Measurements from ENCODE around the gene FLVCR2.

FLVCR2 gene, protein sequence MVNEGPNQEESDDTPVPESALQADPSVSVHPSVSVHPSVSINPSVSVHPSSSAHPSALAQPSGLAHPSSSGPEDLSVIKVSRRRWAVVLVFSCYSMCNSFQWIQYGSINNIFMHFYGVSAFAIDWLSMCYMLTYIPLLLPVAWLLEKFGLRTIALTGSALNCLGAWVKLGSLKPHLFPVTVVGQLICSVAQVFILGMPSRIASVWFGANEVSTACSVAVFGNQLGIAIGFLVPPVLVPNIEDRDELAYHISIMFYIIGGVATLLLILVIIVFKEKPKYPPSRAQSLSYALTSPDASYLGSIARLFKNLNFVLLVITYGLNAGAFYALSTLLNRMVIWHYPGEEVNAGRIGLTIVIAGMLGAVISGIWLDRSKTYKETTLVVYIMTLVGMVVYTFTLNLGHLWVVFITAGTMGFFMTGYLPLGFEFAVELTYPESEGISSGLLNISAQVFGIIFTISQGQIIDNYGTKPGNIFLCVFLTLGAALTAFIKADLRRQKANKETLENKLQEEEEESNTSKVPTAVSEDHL

DNA sequence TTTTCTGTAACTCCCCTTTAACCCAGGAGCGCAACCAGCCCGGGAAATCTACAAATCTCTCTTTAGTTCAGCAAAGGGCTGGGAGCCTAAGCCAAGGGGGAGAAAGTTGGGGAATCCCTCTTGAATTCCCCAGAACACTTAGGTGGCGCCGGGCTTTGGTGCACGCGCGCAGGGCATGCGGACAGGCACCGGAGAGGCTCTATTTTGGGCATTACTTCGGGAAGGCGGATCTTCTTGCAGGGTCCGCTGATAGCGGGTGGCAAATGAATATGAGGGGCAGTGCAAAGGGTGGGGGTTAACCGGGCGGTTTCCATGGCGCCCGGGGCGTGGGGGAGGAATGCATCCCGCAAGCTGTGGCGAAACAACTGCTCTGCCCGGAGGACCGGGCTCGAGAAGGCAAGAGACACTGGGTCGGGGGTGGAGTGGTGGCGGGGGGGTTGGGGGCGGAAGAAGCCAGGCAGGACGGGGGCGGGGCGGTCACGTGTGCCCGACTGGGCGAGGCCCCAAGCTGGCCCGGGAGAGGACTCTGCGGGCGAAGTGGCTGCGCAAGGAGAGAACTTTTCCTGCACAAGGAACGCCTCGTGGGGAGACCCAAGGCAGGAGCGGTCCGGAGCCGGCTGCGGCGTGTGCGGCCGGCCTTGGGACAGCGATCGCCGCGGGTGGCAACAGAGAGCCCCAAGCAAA, at the start of gene FLVCR2:
Gene FLVCR2, plus strand, starts transcription at position 519 of the 684 bp plus-strand sequence. CDS start 353 bp downstream, outside the sequence.
- DNase-seq, result no peak

DNA sequence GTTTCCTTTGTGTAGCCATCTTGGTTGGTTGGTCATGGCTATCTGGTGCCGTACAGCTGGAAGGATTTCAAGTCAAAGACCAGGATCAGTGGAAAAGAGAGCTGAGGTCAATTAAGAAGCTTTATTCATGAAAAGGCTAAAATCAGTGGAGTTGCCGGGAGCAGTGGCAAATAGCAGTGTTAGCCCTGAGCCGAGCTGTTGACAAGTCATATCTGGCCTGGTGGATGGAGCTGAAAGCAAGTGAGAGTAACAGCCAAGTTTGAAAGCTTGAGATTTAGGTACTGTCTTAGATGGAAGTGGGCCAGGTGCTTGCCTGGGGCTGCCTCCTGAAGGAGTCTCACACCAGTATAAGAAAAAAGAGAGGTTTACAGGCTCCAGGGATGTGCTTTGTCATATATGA, 47.2 kb upstream of the FLVCR2 start:
- DNase-seq, result no peak

DNA sequence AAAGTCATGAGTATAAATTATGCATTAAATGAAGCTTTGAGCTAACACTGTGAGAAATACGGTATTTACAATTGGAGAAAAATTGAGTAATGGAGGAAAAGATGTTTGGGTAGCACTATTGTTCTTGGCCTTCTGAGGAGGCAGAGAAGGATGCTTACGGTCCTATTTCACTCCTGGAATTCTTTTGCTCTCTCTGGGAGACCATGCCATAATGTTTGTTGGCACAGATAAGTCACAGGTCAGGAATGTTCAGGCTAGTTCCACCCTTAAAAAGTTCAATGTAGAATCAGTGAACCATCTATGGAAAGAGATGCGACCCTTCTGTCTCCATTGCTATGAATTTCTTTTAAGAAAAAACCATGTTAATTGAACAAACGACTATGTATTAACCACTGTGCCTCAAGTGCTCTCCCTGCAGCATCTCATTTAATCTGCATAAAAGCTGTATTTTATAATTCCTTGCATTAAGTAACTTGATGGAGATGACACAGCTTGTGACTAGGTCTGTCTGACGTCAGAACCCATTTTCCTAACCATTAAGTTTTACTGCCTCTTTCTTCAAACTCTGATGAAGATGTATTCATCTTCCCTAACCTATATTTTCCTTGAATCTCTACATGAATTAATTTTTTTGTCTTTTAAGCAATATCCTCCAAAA, 46.6 kb upstream of the FLVCR2 start:
- DNase-seq, result no peak

DNA sequence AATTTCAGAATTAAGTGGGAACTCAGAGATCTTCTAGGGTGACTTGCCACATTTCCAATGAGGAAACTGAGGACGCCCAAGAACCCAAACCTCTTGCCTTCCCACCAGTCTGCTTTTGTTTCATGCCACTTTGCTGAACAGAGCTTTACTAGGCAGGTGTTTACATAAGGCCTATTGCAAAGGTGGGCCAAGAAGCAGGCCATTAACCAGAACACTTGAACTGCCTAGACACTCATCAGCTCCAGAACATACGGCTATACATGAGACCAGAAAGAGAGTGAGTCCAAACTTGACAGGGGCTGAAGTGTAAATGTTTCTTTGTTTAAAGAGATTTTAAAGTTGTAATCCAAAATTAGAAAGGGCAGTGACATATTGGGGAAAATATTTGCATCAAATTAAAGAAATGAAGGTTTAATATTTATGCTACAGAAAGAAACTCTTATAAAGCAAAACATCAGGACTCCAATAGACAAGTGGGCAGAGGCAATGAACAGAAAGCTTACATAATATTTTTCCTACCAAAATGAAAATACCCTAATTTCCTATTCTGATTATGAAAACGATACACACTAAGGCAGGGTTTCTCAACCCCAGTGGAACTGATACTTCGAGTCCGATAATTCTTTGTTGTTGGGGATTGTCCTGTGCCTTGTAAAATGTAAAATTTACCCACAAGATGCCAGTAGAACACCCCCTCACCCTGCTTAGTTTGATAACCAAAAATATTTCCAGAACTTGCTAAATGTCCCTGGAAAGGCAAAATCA, 44.4 kb upstream of the FLVCR2 start:
- no peak for DNase-seq

DNA sequence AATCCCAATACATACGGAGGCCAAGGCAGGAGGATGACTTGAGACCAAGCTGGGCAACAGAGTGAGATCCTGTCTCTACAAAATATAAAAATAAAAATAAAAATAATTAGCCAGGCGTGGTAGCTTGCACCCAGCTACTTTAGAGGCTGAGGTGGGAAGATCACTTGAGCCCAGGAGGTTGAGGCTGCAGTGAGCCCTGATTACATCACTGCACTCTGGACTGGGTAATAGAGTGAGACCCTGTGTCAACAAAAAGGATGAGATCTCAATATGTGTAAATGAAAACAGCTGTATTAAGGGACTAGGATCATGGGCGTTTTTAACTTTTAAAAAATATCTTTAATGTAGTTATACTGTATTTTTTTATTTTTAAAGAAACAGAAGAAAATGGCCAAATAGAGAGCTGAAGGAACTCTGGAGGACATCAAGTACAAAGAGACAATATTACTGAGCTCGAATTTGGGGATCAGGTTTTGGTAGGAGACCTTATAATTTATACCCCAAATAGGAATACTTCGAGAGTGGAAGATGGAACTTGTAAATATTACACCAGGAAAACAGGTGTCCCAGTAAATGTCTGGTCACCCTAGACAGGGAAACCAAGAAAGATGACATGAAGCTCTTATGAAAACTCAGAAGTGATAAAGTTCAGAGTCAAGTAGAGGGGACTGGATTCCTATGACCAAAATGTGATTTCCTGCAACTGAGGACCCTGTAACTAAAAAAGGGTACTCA, 43.1 kb upstream of the FLVCR2 start:
- no peak for DNase-seq

DNA sequence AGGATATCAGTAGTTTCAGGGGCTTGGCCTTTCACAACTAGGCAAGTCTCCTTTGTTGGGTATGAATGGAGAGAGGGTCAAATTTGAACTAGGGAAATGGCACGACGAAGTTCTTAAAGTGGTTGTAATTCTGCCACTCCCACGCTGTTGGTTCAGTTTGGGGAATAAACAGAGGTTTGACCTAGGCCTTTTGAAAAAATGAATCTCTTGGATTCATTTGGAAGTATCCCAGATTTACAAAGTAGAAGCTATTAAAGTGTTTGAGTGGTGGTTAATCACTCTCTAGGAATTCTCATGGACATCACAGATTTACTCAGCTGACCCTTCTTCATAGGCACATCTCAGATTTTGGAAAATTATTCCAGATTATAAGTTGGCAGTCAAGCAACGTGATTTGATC, 41.3 kb upstream of the FLVCR2 start:
- DNase-seq, result no peak

DNA sequence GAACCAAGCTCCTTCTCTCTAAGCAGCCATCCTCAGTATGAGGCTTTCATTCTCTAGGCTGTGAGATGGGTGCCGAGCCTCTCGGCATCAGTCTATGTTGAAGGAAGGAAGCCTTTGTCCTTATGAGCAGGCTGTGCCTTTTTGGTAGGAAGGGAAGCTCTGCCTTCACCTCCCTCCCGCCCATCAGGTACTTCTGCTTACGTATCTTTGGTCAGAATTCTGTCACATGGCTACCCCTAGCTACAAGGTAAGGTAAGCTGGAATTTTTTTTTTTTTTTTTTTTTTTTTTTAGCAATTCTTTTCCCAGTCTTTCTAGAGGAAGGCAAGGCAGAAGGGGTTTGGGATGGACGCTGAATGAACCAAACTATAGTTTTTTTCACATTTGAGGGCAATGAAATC, 39.3 kb upstream of the FLVCR2 start:
- no peak for DNase-seq

DNA sequence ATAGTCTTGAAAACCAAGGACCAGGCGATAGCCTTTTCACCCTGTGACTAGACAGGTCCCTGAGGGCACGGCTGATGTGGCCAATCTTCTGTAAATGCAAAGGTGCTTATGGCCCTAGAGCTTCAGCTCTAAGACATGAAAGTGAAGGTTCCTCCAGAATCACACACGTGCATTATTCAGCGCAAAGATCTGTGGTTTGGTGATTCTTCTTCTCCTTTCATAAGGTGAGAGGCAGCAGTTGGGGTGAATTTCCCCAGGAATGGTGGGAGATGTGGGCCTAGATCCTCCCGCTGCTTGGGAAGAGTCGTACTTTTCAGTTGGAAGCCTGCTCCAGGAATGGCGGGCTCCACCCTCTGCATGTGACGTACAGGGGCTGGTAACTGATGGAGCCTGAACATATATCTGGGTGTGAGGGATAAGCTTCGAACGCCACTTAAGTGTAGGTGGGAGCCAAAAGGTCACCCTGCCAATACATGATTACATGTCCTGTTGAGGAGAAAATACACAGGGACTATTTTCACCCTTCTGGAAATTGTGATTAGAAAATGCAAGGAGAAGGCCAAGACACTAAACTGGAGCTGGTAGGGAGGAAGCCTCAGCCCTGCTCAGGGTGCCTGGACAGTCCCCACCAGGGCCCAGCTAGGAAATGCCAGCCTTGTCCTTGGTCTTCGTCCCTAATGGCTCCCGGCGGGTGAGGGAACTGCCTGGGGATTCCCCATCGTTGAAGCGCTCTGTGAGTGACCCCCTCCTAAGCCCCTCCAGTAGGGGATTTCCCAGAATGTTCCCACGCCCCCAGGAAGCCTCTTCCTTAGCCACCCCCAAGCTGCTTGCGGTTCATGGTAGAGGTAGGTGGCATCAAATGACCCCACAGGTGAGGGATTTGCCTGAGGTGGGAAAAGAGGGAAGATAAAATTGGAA, 38.6 kb upstream of the FLVCR2 start:
- no peak for DNase-seq

DNA sequence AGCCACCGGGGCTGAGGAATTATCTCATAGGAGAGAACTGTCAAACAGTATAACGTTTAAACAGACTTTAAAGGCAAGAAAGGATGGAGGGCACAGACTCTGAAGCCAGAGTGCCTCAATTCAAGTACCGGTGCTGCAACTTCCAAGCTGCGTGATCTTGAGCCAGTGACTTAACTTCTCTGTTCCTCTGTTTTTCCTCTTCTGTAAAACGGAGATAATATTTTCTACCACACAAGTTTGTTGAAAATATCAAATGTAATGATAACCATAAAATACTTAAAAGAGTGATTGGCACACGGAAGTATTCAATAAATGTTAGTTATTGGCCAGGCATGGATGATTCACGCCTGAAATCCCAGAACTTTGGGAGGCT, 38.0 kb upstream of the FLVCR2 start:
- DNase-seq, result no peak

DNA sequence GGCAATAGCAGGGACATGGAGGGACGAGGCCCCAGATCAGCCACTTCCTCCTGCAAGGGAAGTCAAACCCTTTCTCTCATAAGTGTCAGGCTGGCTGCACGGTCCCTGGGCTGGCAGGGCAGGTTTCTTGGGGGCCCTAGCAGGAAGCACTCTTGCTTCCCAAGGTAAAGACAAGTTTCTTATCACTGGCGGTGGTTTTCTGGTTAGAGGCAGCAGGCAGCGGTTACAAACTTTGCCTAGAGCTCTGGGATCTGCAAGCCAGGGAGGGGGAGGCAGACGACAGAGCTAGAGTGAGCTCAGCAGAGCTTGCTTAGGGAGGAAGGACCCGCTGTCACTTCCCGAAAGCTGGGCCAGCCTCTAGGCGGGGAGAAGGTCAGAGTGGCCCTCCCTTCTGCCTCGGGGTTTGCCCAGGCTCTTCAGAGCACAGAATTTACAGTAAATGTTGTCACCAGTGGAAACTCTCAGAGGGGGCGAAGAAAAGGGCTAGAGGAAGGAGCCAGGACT, 35.8 kb upstream of the FLVCR2 start:
- no peak for DNase-seq

DNA sequence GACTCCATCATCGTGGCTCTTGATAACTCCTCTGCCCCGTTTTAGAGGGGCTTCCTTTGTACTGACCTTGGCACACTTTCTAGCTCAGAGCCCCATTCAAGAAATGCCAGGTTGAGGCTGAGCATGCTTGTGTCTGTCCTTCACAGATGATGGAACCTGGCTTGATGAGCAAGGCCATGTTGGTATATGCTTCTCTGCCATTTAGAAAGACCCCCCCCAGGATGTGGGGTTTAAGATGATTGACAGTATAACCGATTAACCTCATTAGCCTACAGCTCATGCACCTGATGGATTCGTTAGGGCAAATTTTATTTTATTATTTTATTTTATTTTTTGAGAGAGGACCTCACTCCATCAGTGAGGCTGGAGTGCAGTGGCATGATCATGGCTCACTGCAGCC, 35.2 kb upstream of the FLVCR2 start:
- no peak for DNase-seq

DNA sequence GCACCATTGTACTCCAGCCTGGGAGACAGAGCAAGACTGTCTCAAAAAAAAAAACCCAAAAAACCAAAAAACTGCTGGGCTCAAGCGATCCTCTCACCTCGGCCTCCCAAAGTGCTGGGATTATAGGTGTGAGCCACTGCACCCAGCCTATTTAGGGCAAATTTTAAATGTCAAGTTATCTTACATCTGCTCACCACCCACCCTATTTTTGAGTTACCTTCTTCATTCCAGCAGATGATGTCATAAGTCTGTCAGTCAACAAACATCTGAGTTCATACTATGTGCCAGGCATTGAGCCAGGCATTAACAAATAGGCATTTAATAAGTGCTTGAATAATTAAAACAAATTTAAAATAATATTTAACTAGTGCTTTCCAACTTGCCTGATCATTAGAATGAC, 34.6 kb upstream of the FLVCR2 start:
- no peak for DNase-seq

DNA sequence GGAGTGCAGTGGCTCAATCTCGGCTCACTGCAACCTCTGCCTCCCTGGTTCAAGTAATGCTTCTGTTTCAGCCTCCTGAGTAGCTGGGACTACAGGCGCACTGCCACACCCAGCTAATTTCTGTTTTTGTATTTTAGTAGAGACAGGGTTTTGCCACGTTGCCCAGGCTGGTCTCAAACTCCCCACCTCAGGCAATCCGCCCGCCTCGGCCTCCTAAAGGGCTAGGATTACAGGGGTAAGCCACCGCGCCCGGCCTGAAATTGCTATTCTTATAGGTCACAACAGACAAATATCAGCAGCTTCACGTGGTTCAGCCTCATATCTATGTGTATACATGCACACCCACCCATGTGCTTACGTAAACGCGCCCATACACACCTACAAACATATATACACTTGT, 32.5 kb upstream of the FLVCR2 start:
- no peak for DNase-seq

DNA sequence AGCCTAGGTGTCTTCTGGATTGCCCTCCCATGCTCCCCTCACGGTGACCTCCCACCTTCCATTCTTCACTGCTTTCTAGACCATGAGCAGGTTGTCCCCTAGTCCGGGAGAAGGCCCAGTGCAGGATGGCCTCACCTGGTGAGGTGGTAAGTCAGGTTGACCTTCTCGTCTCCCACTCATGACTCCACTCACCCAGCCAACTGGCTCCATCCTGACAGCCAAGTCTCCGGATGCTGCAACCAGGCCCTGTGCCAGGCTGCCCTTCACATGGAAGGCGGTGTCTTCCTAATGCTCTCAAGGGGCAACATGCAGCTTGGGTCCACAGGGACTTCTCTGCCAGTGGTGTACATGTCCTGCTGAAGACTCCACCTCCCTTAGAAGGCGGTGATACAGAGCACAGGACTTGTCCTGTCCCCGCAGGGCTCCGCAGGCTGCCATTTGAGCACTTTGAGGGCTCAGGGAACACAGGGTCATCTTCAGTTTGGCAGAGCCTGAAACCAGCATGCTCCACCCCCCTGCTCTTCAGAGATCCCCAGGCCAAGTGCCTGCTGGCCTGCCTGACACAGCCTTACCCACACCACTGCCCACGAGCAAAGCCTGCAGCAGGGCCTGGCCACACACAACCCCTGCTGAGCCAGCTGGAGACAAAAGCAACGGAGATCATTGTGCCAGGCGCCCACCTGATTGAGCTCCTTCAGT, 30.7 kb upstream of the FLVCR2 start:
- DNase-seq, result no peak

DNA sequence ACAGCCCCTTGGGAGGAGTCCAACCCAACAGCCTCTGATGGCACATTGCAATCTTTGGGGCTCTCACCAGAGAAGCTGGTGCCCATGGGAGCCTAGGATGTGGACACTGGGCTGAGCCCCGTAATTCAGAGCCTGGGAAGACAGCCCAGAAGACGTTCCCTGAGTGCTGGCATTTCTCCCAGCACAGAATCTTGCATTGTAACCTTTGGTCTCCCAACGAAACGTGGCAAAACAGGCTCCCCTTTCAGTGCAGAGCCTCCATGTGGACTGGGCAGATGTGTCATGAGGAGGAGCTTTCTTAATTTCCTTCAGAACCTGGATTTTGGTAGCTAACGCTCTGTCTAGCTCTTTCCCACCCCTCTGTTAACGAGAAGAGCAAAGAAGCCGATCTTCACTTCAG, 29.9 kb upstream of the FLVCR2 start:
- no peak for DNase-seq

DNA sequence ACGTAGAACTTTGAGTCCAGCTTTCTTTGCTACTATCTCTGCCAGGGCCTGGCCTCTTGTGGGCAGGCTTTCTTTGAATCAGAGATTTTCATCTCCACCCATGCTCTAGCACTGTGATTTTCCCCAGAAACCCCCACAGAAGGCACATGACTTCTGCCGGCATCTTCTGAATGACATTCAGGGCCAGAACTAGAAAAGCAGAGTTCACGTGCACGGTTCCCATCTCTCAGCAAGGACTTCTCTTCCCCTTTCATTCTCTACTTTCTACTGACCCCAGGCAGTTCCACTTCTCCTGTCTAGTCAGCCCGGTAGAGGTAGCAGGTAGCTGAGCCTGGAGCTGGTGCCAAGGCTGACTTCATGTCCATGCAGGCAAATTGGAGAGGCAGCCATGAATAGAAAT, 29.3 kb upstream of the FLVCR2 start:
- no peak for DNase-seq

DNA sequence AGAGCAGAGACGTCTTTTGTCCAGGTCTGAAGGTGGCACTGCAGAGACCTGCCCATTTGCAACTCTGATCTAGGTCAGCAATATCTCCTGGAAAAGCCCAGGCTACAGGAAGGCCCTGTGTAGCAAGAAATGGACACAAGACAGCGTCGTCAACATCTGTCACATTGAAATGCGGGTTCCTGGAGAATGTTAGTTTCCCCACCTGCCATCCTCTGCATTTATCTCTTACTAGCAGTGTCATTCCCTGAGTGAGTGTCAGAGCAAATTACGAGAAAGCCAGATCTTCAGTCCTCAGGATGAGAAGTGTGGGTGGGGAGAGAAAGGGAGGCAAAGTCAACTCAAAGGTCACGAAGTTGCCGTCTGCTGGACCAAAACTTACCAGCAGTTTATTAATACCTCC, 27.4 kb upstream of the FLVCR2 start:
- no peak for DNase-seq

DNA sequence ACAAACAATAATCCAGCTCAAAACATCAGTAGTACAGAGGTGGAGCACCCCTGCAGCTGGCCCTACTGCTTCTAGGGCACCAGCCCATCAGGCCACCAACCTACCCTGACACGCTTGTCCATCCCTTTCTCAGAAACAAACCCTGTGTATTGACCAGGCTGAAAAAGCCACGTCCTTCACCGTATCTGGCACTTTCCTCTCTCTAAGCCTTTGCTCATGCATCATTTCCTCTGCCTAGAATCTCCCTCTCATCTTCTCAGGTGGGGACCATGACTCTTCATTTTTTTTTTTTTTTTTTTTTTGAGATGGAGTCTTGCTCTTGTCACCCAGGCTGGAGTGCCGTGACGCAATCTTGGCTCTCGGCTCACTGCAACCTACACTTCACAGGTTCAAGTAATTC, 25.3 kb upstream of the FLVCR2 start:
- no peak for DNase-seq

DNA sequence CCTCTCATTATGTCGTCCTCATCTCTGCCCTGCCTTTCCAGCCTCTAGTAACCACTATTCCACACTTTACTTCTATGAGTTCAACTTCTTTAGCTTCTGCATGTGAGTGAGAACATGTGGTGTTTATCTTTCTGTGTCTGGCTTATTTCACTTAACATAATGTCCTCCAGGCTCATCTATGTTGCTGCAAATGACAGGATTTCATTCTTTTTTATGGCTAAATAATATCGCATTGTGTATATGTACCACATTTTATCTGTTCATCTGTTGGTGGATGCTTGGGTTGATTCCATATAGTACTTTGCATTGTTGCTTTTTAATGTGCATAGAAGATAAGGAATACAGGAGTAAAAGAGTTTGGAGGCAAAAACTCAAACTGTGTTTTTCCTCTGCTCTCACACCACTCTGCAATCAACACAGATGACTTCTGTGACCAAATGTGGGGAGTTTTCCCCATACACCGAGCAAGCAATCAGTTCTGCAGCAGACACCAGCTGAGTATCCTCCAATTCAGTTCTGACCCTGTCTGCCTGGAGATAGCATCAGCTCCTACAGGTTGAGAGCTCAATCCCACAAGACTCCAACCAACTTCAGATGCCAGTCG, 24.6 kb upstream of the FLVCR2 start:
- DNase-seq, result no peak

DNA sequence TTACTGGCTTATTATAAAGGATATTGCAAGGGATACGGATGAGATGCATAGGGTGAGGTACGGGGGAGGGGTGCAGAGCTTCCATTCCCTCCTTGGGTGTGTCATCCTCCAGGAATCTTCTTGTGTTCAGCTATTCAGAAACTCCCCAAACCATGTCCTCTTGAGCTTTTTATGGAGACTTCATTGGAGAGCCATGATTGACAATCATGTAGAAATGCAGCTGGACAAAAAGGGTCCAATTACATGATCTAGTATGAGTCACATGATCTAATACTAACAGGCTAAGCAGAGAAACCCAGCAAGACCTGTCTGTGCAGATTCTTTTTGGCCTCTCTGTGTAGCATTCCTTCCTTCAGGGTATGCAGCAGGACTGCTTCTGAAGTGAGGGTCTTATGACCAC, 23.9 kb upstream of the FLVCR2 start:
- DNase-seq, result no peak
